BLaER1 treated with 17β-estradiol and CSF1 and Interleukin-3, amounts not matched to agents 10 nM and 100 nM (cell line): ENCODE results near the gene CLHC1.
"Not testable (repeated sequence)": the region's sequence is repeated elsewhere in the genome, so short reads cannot be mapped to it uniquely, and the experiment has no call there.

ENCODE experiments used
- H3K27ac ChIP-seq, 11 experiments: shearing (Covaris generic); formaldehyde crosslinking; 2 replicates each; pipeline ENCODE4 v1.8.1; 2022
- H3K27me3 ChIP-seq, 11 experiments: shearing (Covaris generic); formaldehyde crosslinking; 2 replicates each; pipeline ENCODE4 v1.8.1; 2022
- H3K36me3 ChIP-seq, 11 experiments: shearing (Covaris generic); formaldehyde crosslinking; 2 replicates each; pipeline ENCODE4 v1.8.1; 2022
- H3K4me1 ChIP-seq, 10 experiments: shearing (Covaris generic); formaldehyde crosslinking; 2 replicates each; pipeline ENCODE4 v1.8.1; 2022
- H3K4me2 ChIP-seq, 11 experiments: shearing (Covaris generic); formaldehyde crosslinking; 2 replicates each; pipeline ENCODE4 v1.8.1; 2022
- H3K4me3 ChIP-seq, 10 experiments: shearing (Covaris generic); formaldehyde crosslinking; 2 replicates each; pipeline ENCODE4 v1.8.1; 2022
- H3K9ac ChIP-seq, 11 experiments: shearing (Covaris generic); formaldehyde crosslinking; 2 replicates each; pipeline ENCODE4 v1.8.1; 2022
- H3K9me3 ChIP-seq, 11 experiments: shearing (Covaris generic); formaldehyde crosslinking; replicated peaks in 1 of 11; 2 replicates each; pipeline ENCODE4 v1.8.1; 2022
- H4K20me1 ChIP-seq, 11 experiments: shearing (Covaris generic); formaldehyde crosslinking; 2 replicates each; pipeline ENCODE4 v1.8.1; 2022
- Cebpa-rat ChIP-seq, 11 experiments: shearing (Covaris generic); IDR thresholded peaks; 2 replicates each; pipeline ENCODE4 v1.8.1; 2022

Gene CLHC1

DNA sequence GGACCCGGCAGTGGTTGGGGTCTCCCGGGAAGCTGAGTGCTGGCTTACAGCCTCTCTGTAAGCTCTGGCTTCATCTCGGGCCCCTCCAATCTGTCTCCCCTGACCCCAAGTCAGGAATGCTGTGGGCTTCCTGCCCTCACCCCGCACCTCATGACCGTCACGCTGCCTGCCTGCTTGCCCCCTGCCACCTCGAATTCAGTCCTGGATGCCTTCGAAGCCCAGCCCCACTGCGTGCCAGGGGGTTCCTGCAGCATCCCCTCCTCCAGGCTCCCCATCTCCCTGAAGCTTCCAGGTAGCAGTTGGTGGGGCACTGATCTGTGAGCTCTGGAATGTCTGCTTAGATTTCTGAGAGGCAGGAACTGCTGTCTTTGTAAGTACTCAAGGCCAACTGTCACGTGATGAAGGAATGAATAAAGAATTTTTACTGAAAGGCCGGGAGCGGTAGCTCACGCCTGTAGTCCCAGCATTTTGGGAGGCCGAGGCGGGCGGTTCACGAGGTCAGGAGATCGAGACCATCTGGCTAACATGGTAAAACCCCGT lies 6.5 kb downstream of the CLHC1 start:
- Histone ChIP-seq H3K4me1 (peaks cover 19 to 38% (median 26%) of the 10 kb centered on the region in 10 experiments), H3K9ac (no peak overlapping the region), H3K27me3 (no peaks in the 10 kb centered on the region), H3K4me3 (no peak overlapping the region), H3K27ac (no peak overlapping the region), H4K20me1 (no peaks in the 10 kb centered on the region), H3K36me3 (peaks cover 0 to 6% (median 0%) of the 10 kb centered on the region in 11 experiments; a peak in 2 of 22 replicates), H3K9me3 (no peaks in the 10 kb centered on the region), H3K4me2 (no peak overlapping the region)
- TF ChIP-seq Cebpa-rat (IDR thresholded peaks at IDR 0.05), result no peak

DNA sequence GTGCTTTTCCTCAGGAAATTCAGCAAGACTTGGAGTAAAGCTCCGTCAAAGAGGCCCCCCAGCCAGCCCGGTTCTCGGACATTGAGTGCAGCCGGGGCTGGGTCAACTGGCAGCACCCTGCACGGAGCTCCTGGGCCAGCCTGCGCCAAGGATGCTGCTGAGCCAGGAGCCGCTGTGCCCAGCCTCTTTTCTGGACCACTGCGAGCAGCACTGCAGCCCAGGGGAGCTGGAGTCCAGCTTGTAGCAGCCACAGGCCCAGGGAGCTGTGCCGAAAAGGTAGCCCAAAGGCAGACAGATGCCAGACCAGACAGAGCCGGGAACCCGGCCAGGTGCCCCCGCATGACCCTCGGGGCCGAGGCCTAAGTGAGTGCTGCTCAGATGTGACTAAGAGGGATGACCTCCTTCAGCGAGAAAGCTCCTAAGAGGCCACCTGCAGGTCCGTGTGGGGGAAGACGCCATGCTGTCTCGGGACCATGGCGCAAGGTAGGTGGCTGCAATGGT lies 7.3 kb downstream of the CLHC1 start:
- no peak overlapping the region for H3K4me3 ChIP-seq
- no peaks in the 10 kb centered on the region for H3K27me3 ChIP-seq
- peaks cover 0 to 8% (median 0%) of the 10 kb centered on the region in 11 experiments; a peak in 3 of 22 replicates for H3K36me3 ChIP-seq
- no peak overlapping the region; a peak in 1 of 22 replicates for H3K4me2 ChIP-seq
- no peaks in the 10 kb centered on the region for H3K9me3 ChIP-seq
- peaks cover 19 to 35% (median 25%) of the 10 kb centered on the region in 10 experiments for H3K4me1 ChIP-seq
- no peak for TF ChIP-seq Cebpa-rat (IDR thresholded peaks at IDR 0.05)
- no peak overlapping the region for H3K9ac ChIP-seq
- no peak overlapping the region for H3K27ac ChIP-seq
- H4K20me1 ChIP-seq, result no peaks in the 10 kb centered on the region

DNA sequence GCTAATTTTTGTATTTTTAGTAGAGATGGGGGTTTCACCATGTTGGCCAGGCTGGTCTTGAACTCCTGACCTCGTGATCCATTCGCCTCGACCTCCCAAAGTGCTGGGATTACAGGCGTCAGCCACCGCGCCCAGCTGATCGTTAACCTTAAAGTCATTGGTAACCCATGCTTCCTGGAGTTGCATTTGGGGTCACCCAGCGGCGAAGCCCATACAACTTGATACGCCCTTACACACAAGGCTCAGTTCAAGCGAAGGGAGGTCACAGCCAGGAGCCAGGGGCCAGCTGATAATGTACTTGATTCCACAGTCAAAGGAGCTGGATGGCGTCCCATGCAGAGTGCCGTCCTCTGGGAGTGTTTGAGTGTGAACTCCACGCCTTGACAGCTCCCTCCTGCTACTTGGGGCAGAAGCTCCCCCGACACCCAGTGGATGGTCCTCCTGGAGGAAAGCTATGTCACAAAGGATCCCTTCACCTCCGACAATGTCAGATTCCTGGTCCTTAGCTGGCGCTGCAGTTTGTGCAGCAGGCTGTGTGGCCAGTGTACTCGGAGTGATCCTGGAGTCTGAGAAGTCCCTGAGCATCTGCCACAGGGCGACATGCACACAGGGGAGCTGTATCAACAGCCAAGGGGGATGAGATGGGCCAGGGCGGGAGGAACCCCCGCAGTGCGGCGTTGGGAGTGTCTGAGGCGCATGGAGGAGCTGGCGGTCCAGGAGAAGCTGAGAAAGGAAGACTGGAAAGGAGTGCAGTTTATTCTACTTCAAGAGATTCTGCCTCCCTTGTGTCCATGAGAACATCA lies 7.9 kb downstream of the CLHC1 start:
- Histone ChIP-seq H4K20me1 (no peaks in the 10 kb centered on the region), H3K9me3 (no peaks in the 10 kb centered on the region), H3K4me2 (peak overlapping the region; percentile 63 to 90 (median 82); a peak in 17 of 22 replicates), H3K4me3 (peak overlapping the region in 9 of 10 experiments; percentile 66 to 78 (median 71); a peak in 15 of 20 replicates), H3K27ac (peak overlapping the region; percentile 87 to 96 (median 88); a peak in 18 of 22 replicates), H3K9ac (peak overlapping the region; percentile 86 to 96 (median 92); a peak in 19 of 22 replicates), H3K4me1 (peaks cover 19 to 35% (median 25%) of the 10 kb centered on the region in 10 experiments), H3K36me3 (peaks cover 0 to 10% (median 0%) of the 10 kb centered on the region in 11 experiments; a peak in 3 of 22 replicates), H3K27me3 (no peaks in the 10 kb centered on the region)
- TF ChIP-seq Cebpa-rat (IDR thresholded peaks at IDR 0.05), result no peak

DNA sequence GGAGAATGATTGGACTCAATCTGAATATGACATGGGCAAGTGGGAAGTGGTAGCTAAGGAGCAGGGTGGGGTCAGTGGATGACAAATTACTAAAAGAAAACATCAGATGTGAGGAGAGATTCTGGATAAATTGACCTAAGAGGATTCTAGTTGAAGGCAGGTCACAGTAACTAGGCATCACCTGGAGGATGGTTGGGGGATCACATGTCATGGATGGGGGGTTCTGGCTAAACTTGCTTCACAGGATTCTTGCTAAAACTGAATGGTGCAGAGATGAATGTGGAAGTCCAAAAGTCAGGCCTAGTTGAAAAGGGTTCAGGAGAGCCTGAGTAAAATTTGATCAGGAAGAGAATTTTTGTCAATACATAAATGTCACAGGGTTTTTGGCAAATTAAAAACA lies 18.3 kb downstream of the CLHC1 start:
- Histone ChIP-seq H3K4me1 (no peaks in the 10 kb centered on the region), H3K9me3 (no peaks in the 10 kb centered on the region), H3K4me2 (no peak overlapping the region), H3K36me3 (peaks cover 0 to 10% (median 0%) of the 10 kb centered on the region in 11 experiments; a peak in 4 of 22 replicates), H3K9ac (no peak overlapping the region), H3K27me3 (no peaks in the 10 kb centered on the region), H3K27ac (no peak overlapping the region), H4K20me1 (no peaks in the 10 kb centered on the region), H3K4me3 (no peak overlapping the region)
- no peak for TF ChIP-seq Cebpa-rat (IDR thresholded peaks at IDR 0.05)

DNA sequence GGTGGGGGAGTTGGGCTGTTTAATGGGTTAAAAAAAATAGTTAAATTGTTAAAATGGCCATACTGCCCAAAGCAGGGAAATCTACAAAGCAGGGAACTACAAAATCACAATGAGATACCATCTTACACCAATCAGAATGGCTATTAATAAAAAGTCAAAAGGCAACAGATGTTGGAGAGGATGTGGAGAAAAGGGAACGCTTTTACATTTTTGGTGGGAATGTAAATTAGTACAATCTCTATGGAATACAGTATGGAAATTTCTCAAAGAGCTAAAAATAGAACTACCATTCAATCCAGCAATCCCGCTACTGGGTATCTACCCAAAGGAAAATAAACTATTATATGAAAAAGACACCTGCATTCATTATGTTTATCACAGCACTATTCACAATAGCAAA lies 27.1 kb downstream of the CLHC1 start:
- H3K4me1 ChIP-seq, result no peaks in the 10 kb centered on the region
- peaks cover 37 to 50% (median 47%) of the 10 kb centered on the region in 11 experiments for H3K9me3 ChIP-seq
- H3K4me2 ChIP-seq, result no peak overlapping the region
- TF ChIP-seq Cebpa-rat (IDR thresholded peaks at IDR 0.05), result no peak
- H3K9ac ChIP-seq, result no peak overlapping the region
- H3K27ac ChIP-seq, result no peak overlapping the region
- H3K27me3 ChIP-seq, result no peaks in the 10 kb centered on the region
- H3K4me3 ChIP-seq, result no peak overlapping the region
- H3K36me3 ChIP-seq, result peaks cover 19 to 57% (median 27%) of the 10 kb centered on the region in 11 experiments; a peak in 19 of 22 replicates
- H4K20me1 ChIP-seq, result no peaks in the 10 kb centered on the region

DNA sequence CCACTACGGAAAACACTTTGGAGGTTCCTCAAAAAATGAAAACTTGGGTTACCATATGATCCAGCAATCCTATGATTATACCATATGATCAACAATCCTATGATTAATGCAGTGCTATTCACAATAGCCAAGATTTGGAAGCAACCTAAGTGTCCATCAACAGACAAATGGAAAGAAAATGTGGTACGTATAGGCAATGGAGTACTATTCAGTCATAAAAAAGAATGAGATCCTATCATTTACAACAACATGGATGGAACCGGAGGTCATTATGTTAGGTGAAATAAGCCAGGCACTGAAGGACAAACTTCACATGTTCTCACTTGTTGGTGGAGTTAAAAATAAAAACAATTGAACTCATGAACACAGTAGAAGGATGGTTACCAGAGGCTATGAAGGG lies 27.6 kb downstream of the CLHC1 start:
- H4K20me1 ChIP-seq, result no peaks in the 10 kb centered on the region
- H3K9ac ChIP-seq, result no peak overlapping the region
- TF ChIP-seq Cebpa-rat (IDR thresholded peaks at IDR 0.05), result no peak

DNA sequence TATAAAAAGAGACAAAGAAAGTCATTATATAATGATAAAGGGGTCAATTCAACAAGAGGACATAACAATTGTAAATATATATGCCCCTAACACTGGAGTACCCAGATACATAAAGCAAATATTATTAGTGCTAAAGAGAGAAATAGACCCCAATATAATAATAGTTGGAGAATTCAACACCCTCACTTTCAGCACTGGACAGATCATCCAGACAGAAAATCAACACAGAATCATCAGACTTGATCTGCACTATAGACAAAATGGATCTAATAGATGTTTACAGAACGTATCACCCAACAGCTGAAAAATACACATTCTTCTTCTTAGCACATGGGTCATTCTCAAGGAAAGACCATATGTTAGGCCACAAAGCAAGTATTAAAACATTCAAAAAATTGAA lies 31.7 kb downstream of the CLHC1 start:
- peaks cover 40 to 67% (median 59%) of the 10 kb centered on the region in 11 experiments for H3K9me3 ChIP-seq
- no peaks in the 10 kb centered on the region for H3K4me1 ChIP-seq
- no peak for TF ChIP-seq Cebpa-rat (IDR thresholded peaks at IDR 0.05)
- H3K4me2 ChIP-seq, result no peak overlapping the region
- no peak overlapping the region for H3K4me3 ChIP-seq
- H3K36me3 ChIP-seq, result peaks cover 41 to 98% (median 60%) of the 10 kb centered on the region in 11 experiments; a peak in 20 of 22 replicates
- H3K27ac ChIP-seq, result no peak overlapping the region
- H3K27me3 ChIP-seq, result no peaks in the 10 kb centered on the region
- H4K20me1 ChIP-seq, result no peaks in the 10 kb centered on the region
- no peak overlapping the region for H3K9ac ChIP-seq

More for the DNA sequence above, 27.6 kb downstream of the CLHC1 start:
- no peak overlapping the region for H3K4me2 ChIP-seq
- no peak overlapping the region for H3K4me3 ChIP-seq
- H3K4me1 ChIP-seq, result no peaks in the 10 kb centered on the region
- H3K36me3 ChIP-seq, result peaks cover 23 to 61% (median 31%) of the 10 kb centered on the region in 11 experiments; a peak in 19 of 22 replicates
- no peaks in the 10 kb centered on the region for H3K27me3 ChIP-seq
- H3K9me3 ChIP-seq, result peaks cover 40 to 54% (median 51%) of the 10 kb centered on the region in 11 experiments
- H3K27ac ChIP-seq, result no peak overlapping the region

DNA sequence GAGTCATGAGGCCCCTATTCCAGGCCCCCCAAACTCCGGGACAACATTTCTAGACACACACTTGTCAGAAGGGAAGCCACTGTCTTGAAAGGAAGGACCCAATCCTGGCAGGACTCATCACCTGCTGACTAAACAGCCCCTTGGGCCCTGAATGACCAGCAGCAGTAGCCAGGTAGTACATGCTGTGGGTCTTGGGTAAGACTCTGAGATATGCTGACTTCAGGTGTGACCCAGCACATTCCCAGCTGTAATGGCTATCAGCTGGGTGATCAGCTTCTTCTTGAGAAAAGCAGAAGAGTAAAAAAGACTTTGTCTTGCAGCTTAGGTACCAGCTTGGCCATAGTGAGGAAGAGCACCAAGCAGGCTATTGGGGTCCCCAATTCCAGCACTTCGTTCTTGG lies 35.6 kb downstream of the CLHC1 start:
- Histone ChIP-seq H4K20me1 (no peaks in the 10 kb centered on the region), H3K27ac (no peak overlapping the region), H3K4me3 (no peak overlapping the region), H3K9ac (no peak overlapping the region), H3K4me2 (no peak overlapping the region), H3K36me3 (peaks cover 19 to 84% (median 43%) of the 10 kb centered on the region in 11 experiments; a peak in 17 of 22 replicates), H3K9me3 (peaks cover 22 to 48% (median 36%) of the 10 kb centered on the region in 11 experiments), H3K27me3 (no peaks in the 10 kb centered on the region), H3K4me1 (no peaks in the 10 kb centered on the region)
- no peak for TF ChIP-seq Cebpa-rat (IDR thresholded peaks at IDR 0.05)

DNA sequence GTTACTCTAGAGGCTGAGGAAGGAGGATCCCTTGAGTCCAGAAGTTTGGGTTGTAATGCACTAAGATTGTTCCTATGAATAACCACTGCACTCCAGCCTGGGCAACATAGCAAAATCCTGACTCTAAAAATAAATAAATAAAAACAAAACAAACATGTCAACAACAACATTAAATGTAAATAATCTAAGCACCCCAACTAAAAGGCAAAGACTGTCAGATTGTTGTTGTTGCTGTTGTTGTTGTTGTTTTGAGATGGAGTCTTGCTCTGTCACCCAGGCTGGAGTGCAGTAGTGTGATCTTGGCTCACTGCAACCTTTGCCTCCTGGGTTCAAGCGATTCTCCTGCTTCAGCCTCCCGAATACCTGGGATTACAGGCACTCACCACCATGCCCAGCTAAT lies 40.2 kb downstream of the CLHC1 start:
- H3K27ac ChIP-seq, H3K4me1 ChIP-seq, H3K4me3 ChIP-seq, H3K4me2 ChIP-seq, H3K27me3 ChIP-seq, H3K9ac ChIP-seq, H4K20me1 ChIP-seq: not testable (repeated sequence)
- H3K36me3 ChIP-seq, result peaks cover 4 to 55% (median 24%) of the 10 kb centered on the region in 11 experiments; a peak in 16 of 22 replicates
- H3K9me3 ChIP-seq, result peaks cover 9 to 28% (median 19%) of the 10 kb centered on the region in 11 experiments; a peak in 17 of 22 replicates

DNA sequence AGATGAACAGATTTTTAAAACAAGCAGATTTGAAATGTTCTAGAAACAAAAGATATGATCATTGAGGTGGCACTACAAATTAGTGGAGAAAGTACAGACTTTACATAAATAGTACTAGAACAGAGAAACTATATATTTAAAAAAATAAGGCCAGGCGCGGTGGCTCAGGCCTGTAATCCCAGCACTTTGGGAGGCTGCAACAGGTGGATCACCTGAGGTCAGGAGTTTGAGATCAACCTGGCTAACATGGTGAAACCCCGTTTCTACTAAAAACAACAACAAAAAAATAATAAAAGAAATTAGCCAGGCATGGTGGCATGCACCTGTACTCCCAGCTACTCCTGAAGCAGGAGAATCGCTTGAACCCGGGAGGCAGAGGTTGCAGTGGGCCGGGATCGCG lies 45.3 kb downstream of the CLHC1 start:
- H3K4me3 ChIP-seq, H4K20me1 ChIP-seq, H3K9ac ChIP-seq, H3K4me1 ChIP-seq, H3K4me2 ChIP-seq, H3K27me3 ChIP-seq, H3K27ac ChIP-seq: not testable (repeated sequence)
- Histone ChIP-seq H3K36me3 (peaks cover 0 to 35% (median 5%) of the 10 kb centered on the region in 11 experiments; a peak in 11 of 22 replicates), H3K9me3 (peaks cover 2 to 14% (median 9%) of the 10 kb centered on the region in 11 experiments; a peak in 12 of 22 replicates)
